Stimulated activated naive CD4-positive, alpha-beta T cell (primary cell): ENCODE data around the gene PCMTD2.
"Not testable (repeated sequence)": the region's sequence is repeated elsewhere in the genome, so short reads cannot be mapped to it uniquely, and the experiment has no call there.

Experiments
- DNase-seq, 6 experiments: peaks; one replicate each; lab custom pipeline; 2025; lab: John Stamatoyannopoulos, UW

The PCMTD2 gene

GRCh38 chr20:64224351-64225170, 31.0 kb upstream of the PCMTD2 start:
- DNase-seq = no peak

- no peak for DNase-seq
Observed at GRCh38 chr20:64225171-64225595, 30.4 kb upstream of the PCMTD2 start.

GRCh38 chr20:64225828-64226598, 29.5 kb upstream of the PCMTD2 start:
- DNase-seq = no peak

GRCh38 chr20:64226686-64227580, 28.6 kb upstream of the PCMTD2 start:
- DNase-seq = no peak

GRCh38 chr20:64228086-64228653, 27.4 kb upstream of the PCMTD2 start:
- DNase-seq = no peak

- no peak for DNase-seq
Observed at GRCh38 chr20:64228751-64229506, 26.6 kb upstream of the PCMTD2 start.

GRCh38 chr20:64229507-64230061, 26.0 kb upstream of the PCMTD2 start:
- no peak for DNase-seq

GRCh38 chr20:64230461-64231145, 24.9 kb upstream of the PCMTD2 start:
- no peak for DNase-seq

GRCh38 chr20:64231621-64232550, 23.7 kb upstream of the PCMTD2 start:
- DNase-seq = no peak

- no peak for DNase-seq
Observed at GRCh38 chr20:64232794-64233193, 22.8 kb upstream of the PCMTD2 start.

- DNase-seq = no peak
Observed at GRCh38 chr20:64233725-64234124, 21.8 kb upstream of the PCMTD2 start.

- DNase-seq = no peak
Observed at GRCh38 chr20:64234291-64234791, 21.2 kb upstream of the PCMTD2 start.

GRCh38 chr20:64234921-64235565, 20.5 kb upstream of the PCMTD2 start:
- not testable (repeated sequence) for DNase-seq

- DNase-seq = no peak
Observed at GRCh38 chr20:64236137-64237088, 19.1 kb upstream of the PCMTD2 start.

- DNase-seq = no peak
Observed at GRCh38 chr20:64237316-64237715, 18.2 kb upstream of the PCMTD2 start.

- DNase-seq = no peak
Observed at GRCh38 chr20:64238115-64238825, 17.3 kb upstream of the PCMTD2 start.
